ENCODE data around the gene SPARCL1.
"Not testable (repeated sequence)": the region's sequence is repeated elsewhere in the genome, so short reads cannot be mapped to it uniquely, and the experiment has no call there.

Gene SPARCL1

DNA sequence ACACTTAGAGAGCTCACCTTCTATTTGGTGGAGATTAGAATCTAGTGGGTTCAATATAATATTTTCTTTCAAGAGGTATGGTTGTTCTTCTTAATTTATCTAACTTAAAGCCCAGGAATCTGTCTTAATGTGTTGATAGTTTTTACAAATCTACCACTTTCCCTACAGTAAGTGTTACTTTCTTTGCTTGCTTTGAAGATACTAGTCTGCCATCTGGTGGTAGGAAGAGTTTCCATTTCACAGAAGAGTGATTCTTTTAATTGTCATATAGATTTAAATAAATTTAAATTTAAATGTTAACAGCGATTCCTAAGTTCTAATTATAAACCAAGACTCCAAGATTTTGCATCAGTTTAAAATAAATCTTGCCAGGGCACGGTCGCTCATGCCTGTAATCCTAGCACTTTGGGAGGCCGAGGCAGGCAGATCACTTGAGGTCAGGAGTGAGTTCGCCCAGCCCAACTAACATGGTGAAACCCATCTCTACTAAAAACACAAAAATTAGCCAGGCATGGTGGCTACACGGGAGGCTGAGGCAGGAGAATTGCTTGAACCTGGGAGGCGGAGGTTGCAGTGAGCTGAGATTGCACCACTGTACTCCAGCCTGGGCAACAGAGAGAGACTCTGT is 63.3 kb downstream of the SPARCL1 start:
- peak in 4 of 42 donors; percentile 15 to 59 (median 20) for DNase-seq
- intact Hi-C loops (cut with DNase I), result loop anchor here (5.0 to 10.0 kb wide), 2 partner anchors 71 to 194 kb away; partner anchors contain the start of gene HSD17B11

DNA sequence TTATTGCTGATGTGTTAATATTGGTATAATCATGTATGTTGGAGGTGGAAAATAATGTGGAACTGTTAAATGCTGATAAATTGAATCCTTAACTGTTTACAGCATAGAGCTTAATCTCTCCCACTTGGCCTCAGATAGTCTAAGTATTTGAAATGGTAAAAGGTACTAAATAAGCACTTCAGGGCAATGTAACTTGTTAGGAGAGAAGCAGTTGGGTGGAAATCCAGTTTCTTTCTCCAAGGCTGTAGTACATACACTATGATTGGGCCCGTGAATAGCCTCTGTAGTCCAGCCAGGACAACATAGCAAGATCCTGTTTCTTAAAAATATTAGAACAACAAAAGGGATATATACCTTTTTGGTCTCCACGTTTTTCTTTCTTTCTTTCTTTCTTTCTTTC is 67.1 kb downstream of the SPARCL1 start:
- no peak for DNase-seq
- intact Hi-C loops (cut with DNase I), result loop anchor here (10.0 kb wide), 1 partner anchor 67 kb away; the partner anchor contains the start of gene HSD17B11

DNA sequence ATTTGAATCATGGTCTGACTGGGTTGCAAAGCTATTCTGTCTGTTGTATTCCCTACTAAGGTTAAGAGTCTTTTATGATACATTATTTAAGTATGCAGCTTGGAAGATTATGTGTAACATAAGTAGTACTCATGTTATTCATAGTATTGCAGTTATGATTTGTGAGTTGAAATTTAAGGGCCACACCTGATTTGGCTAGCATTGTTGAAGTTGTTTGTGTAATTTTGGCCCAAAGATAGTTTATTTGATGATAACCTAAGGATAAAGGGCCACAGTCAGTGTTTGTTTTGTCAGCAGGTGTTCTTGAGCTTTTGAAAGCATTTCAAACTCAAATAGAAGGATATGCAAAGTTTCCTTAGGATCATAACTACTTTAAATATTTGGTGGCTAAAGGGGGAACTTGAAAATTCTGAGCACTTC is 67.9 kb downstream of the SPARCL1 start:
- DNase-seq, result no peak
- intact Hi-C loops (cut with DNase I), result loop anchor here (10.0 kb wide), 1 partner anchor 66 kb away; the partner anchor contains the start of gene HSD17B11

DNA sequence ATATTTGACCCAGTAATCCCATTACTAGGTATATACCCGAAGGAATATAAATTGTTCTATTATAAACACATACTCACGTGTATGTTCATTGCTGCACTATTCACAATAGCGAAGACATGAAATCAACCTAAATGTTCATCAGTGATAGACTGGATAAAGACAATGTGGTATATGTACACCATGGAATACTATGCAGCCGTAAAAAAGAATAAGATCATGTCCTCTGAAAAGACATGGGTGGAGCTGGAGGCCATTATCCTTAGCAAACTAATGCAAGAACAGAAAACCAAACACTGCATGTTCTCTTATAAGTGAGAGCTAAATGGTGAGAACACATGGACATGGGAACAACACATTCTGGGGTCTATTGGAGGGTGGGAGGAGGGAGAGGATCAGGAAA is 70.3 kb downstream of the SPARCL1 start:
- DNase-seq, result no peak
- intact Hi-C loops (cut with DNase I), result no loop called here

DNA sequence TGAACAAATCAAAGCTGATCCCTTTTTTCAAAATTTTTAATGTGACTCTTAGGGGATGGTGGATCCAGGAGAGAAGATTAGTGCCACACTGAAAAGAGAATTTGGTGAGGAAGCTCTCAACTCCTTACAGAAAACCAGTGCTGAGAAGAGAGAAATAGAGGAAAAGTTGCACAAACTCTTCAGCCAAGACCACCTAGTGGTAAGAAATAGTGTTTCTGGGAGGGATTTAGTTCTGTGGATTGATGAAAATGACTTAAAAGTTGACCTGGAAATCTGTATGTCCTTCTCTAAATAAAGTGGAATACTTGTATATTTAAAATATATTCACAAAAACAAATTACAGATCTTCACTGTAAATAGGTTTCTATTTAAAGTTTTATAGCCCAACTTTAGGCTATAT is 77.6 kb downstream of the SPARCL1 start:
- intact Hi-C loops (cut with DNase I), result no loop called here
- DNase-seq, result no peak

DNA sequence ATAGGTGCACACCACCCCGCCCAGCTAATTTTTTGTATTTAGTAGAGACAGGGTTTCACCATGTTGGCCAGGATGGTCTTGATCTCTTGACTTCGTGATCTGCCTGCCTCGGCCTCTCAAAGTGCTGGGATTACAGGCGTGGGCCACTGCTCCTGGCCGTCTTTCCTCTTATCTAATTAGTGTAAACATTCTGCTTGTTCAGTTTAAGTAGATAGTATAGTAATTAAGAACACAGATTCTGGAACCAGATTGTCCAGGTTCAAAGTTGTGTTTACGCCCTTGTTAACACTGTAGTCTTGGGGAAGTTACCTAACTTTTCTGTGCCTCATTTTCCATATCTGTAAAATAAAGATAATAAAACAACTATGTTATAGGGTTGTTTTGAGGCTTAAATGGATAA is 82.8 kb downstream of the SPARCL1 start:
- intact Hi-C loops (cut with DNase I); DNase-seq: not testable (repeated sequence)

DNA sequence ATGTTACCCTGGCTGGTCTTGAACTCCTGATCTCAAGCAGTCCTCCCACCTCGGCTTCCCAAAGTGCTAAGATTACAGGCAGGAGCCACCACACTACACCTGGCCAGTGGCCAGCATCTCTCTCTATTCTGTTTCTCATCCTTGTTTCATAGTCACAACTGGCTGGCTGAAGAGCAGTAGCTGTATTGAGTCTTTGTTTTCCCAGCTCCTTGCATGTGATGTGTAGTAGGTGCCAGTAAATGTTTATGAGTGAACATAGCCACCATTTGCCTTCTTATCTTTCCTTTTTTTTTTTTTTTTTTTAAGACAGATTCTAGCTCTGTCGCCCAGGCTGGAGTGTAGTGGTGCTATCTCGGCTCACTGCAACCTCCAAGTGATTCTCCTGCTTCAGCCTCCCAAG is 83.2 kb downstream of the SPARCL1 start:
- DNase-seq, result no peak
- intact Hi-C loops (cut with DNase I), result no loop called here

DNA sequence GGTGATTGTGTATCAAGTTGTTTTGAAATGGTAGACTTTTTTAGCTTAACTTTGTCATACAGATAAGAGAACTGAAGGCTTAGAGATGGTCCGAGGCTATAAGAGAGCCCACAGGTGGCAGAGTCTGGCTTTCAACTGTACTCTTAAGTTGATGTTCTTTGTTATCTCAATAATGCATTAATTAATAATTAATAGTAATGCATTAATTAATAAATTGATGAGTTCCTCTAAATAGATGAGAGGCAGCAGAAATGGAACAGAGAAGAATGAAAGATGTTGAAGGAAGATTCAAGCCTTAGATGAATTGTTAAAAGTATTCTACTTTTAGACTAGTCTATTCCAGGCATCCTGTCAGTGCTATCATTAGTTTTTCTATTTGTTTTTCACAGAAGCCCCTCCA is 84.4 kb downstream of the SPARCL1 start:
- DNase-seq, result no peak
- intact Hi-C loops (cut with DNase I), result no loop called here

DNA sequence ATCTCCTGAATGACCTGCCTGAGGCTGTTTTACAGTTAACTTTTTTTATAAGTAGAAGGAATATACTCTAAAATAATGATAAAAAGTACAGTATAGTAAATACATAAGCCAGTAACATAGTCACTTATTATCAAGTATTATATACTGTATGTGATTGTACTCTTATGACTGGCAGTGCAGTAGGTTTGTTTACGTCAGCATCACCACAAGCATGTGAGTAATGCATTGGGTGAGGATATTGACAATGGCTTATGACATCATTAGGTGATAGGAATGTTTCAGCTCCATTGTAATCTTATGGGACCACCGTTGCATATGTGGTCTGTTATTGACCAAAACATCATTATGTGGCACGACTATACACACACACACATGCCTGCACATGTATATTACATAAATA is 86.3 kb downstream of the SPARCL1 start:
- intact Hi-C loops (cut with DNase I), result no loop called here
- DNase-seq, result no peak

DNA sequence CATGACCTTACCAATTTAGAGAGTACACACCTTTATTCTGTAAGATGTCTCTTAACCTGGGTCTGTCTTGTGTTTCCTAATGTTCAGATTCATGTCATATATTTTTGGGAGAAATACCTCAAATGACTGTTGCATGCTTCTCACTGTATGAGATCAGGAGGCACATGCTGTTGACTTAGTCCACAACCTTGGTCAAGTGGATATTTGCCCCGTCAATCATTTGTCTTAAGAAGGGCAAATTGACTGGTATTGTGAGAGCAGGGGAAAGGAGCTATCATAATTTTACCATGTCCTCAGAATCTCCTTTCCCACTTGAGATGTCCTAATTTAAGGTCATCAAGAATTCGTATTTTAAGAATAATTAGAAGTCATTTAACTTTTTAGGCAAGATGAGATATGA is 95.8 kb downstream of the SPARCL1 start:
- DNase-seq, result no peak
- intact Hi-C loops (cut with DNase I), result no loop called here

DNA sequence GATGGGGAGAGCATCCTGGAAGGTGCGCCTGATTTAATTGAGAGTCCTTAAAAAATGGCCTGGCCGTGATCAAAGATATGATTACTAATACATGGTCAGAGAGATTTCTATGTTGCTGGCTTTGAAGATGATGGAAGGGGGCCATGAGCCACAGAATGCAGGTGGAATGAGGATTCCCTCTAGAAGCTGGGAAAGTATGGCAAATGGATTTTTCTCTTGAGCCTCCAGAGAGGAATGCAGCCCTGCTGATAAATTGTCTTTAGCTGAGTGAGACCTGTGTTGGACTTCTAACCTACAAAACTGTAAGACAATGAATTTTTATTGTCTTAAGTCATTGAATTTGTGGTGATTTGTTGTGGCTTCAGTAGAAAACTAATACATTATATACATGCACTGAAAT is 99.1 kb downstream of the SPARCL1 start:
- DNase-seq, result no peak
- intact Hi-C loops (cut with DNase I), result no loop called here

DNA sequence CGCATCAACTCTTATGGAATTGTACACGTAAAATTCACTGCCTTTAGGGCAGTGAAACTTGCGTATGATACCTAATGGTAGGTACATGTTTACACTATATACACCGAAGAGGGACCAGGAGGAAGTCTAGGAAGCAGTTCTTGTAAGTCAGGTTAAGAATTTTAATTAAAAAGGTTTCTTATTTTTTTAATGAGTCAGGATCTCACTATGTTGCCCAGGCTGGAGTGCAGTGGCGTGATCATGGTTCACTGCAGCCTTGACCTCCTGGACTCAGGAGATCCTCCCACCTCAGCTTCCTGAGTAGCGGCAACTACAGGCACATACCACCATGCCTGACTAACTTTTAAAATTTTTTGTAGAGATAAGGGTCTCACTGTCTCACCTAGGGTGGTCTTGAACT is 100.2 kb downstream of the SPARCL1 start:
- no peak for DNase-seq
- intact Hi-C loops (cut with DNase I), result no loop called here

DNA sequence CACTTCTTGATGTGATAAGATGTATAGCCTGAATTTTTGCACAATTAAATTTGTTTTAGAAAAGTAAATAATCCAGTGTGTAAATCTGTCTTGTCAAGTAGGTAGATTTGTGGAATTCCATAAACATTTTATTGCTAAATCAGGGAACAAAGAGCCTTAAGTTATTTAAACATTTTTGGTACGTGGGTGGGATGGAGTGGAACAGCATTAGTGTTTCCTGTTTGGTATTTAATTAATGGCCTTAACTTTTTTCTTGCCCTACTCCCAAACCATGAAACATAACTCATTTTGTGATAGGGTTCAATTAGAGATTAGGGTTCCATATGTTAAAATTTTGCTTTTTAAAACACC is 101.7 kb downstream of the SPARCL1 start:
- intact Hi-C loops (cut with DNase I), result no loop called here
- no peak for DNase-seq

DNA sequence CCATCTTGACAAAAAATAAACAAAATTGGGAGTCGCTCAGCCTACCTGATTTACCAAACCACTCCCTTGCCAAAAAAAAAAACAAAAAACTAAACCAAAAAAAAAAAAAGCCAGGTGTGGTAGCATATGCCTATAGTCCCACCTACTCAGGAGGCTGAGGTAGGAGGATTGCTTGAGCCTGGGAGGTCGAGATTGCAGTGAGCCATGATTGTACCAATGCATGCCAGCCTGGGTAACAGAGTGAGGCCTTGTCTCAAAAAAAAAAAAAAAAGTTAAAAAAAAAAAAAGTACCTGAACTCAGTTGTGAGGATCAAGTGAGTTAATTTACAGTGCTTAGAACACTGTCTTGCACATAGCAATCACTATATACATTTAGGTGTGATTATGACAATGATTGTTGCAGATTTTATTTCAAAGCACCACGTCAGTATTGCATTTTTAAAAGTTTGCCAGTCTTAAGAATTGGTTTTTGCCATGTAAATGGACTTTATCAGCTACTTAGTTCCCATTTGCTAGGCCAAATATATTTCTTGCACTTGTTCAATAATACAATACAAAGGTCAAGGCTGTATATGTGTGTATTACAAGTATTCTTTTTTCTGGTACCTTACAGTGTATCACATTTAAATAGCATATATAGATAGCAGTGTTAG is 102.2 kb downstream of the SPARCL1 start:
- no peak for DNase-seq
- intact Hi-C loops (cut with DNase I), result no loop called here

DNA sequence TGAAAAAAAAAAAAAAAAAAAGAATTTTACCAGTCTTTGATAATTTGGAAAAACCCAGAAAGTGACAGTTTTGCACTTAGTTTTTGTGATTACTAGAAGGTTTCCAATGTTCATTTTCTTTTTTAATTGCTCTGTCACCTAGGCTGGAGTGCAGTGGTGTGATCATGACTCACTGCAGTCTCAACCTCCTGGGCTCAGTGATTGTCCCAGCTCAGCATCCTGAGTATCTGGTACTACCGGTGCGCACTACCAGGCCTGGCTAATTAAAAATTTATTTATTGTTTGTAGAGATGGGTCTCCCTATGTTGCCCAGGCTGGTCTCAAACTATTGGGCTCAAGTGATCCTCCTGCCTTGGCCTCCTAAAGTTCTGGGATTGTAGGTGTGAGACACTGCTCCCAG is 103.5 kb downstream of the SPARCL1 start:
- DNase-seq, result no peak
- intact Hi-C loops (cut with DNase I), result no loop called here

DNA sequence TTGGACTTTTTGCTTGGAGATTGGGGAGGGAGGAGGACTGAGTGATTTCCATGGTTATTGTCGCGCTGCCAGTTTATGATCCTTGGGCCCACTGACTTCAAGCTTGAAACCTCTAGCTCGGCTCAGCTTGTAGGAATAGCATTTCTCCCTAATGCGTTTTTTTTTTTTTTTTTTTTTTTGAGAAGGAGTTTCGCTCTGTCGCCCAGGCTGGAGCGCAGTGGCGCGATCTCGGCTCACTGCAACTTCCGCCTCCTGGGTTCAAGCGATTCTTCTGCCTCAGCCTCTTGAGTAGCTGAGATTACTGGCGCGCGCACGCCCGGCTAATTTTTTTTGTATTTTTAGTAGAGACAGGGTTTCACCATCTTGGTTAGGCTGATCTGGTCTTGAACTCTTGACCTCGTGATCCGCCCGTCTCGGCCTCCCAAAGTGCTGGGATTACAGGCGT is 105.1 kb downstream of the SPARCL1 start:
- intact Hi-C loops (cut with DNase I), result not testable (repeated sequence)

More for the DNA sequence above, 105.1 kb downstream of the SPARCL1 start:
- DNase-seq, result not testable (repeated sequence)

All from head of caudate nucleus (tissue), 42 donors.